GM21367 (cell line): ENCODE results near the gene CABCOCO1.

Source experiments
- ATAC-seq: cut with Tn5 transposase; IDR thresholded peaks from one replicate; pipeline ENCODE4 v1.9.1; 2021; ENCODE audit not compliant: unreplicated experiment

CABCOCO1 gene, protein sequence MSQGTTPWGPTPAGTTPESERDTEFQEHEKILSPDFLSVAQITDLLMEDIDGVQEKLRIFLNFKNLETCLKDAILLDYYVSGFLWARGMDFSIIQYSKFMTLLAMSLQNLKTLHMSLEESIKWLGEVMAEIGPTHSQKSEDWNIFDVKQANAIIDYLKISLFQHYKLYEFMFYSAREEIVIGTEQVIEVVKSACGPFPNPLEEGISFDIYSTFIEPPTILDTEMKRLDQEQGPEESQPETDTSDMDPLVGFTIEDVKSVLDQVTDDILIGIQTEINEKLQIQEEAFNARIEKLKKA

DNA sequence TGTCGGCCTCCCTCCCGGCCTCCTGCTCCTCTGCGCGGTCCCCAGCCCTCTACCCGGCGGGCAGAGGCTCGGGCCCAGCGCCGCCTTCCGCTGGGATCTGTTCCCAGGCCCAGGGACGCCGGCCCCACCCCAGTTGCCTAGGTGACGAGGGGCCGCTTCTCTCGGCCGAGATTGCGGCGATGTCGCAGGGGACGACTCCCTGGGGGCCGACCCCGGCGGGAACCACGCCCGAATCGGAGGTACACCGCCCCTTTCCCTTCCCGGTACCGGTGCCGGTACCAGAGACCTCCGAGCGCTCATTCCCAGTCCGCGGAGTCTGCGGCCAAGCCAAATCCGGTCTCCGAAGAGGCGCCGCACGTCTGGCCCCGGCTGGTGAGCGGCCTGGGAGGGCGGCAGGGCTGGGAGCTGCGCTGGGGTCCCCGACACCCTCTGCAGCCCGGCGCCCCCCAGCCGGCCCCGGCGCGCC, at the start of gene CABCOCO1:
Gene CABCOCO1 (plus strand): TSS at position 136 of the 466 bp plus-strand sequence. CDS start 44 bp downstream, at position 180.
- no peak for ATAC-seq

DNA sequence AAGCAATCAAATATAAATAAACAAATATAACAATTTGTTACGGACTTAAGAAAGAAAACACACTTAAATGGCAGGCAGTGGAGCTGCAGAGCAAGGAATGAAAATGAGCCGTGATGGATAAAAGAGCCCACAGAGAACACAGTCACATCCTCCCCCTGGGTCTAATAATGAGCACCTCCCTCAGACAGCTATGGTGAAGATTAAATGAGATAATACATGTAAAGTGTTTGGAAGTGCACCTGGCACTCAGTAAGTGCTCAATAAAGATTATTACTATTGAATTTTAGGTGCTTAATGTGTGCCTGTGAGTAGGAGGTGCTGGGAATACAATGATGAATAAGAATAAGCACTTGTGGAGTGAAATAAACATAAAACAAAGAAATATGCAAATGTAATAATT, 49.1 kb upstream of the CABCOCO1 start:
- ATAC-seq: no peak

DNA sequence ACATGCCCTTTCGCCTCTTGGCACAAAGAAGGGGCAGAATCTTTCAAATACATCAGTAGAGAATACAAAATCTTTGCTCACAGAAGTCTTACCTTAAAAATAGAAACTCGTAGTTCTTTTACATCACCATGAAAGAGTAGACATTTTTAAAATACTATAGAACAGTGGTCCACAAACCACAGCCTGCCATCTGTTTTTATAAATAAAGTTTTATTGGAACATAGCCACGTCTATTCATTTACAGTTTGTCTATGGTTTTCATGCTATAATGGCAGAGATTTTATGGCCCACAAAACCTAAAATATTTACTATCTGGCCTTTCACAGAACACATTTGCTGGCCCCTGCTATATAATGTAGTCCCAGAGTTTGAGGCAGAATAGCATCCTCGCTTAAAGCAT, 46.1 kb upstream of the CABCOCO1 start:
- no peak for ATAC-seq

DNA sequence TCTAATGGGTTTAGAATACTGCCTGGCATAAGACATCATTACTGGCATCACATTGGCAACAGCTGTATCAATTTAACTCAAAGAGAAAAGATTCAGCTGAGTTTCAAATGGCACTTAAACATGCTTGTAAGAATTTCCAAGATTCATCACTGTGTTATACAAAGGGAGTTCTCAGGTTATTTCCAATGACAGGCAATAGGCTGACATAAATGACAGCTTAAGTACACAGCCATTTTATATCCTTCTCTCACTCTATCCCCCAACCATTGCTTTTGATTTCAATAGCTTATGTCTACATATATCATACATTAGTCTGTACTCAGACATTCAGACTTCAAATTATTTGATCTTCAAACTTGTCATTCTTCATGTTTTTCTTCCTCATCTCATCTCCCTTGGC, 45.5 kb upstream of the CABCOCO1 start:
- no peak for ATAC-seq

DNA sequence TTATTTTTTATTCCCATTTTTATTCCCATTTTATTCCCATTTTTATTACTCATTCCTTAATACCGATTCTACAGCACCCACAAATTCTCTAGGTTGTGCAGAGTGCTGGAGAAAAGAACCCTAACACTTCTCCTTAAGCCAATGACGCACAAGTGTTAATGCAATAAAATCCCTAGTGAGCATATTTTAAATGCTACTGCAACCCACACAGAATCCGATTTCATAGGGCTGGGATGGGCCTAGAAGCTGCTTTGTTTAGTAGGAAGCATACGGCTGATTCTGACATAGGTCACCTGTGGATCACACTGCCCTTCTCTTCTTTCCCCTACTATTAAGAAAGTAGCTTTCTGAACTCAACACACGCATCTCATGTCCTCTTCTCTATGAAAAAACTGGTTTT, 45.1 kb upstream of the CABCOCO1 start:
- no peak for ATAC-seq

DNA sequence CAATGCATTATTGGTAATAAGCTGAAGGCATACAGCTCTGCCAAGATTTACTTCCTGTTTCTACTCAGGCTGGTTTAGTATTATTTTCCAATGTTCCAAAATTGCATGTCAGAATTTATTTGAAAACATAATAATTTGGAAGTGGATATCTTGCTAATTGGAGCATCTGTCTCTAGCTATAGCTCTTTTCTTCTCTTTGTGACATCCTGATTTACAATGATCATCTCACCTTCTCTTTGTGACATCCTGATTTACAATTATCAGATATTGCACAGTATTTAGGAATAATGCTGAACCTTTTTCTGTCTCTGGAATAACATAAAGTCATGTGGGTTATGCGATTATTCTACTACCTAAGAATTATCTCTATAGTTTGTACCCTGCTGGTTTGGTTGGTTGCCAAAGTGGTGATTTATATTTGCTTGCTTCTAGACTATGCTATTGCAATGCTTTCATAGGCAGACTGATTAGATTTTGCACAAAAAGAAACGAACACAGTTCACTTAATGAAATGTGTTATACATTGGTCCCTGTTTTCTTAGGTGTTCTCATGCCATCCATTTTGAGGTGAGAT, 44.3 kb upstream of the CABCOCO1 start:
- no peak for ATAC-seq

DNA sequence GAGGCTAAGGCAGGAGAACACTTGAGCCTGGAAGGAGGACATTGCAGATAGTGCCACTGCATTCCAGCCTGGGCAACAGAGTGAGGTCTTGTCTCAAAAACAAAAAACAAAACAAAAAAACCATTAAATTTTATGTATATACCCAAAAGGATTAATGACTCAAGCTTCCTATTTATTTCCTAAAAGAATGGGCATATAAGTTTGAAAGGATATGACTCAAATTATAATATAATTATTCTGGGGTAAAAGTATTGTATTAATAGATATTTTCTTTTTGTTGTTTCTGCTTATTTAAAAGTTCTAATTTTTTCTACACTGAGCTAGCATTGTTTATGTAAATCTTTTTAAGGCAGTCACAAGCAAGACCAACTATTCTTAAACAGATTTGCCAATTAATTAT, 42.2 kb upstream of the CABCOCO1 start:
- ATAC-seq: no peak

DNA sequence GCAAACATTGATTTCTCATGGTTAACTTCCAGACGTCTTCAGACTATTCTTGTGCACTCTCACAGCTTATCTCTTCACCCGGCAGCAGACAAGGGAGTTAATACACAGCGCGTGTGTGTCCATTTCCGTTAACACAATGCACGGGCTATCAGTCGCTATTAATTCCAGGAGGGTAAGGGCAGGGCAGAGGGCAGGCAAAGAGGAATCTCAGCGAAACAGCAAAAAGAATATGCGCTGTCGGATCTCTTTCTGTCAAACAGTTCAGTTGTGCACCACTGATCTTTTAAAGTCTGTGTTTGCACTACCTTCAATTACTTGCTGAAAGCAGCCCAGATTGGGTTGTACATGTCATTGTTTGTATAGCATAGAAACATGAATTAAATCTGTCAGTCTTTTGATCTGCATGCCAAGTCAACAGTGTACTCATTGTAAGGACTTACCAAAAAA, 41.1 kb upstream of the CABCOCO1 start:
- no peak for ATAC-seq

DNA sequence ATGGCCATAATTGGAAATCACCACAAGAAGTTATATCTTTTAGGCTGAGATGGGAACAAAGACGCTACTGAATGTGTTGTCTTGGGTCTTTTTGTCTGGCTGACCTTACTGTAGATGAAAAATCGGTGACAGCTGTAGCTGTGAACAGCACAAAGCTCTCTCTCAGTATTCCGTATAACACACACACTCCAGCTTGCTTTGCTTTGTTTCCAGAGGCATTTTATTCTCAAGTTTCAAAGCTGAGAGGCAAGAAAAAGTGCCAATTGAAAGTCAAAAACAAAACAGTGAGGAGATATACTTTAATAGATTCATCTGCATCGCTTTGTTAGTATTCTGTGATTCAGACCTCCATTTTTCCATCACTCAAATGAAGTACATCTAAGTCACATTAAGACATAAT, 39.6 kb upstream of the CABCOCO1 start:
- no peak for ATAC-seq

DNA sequence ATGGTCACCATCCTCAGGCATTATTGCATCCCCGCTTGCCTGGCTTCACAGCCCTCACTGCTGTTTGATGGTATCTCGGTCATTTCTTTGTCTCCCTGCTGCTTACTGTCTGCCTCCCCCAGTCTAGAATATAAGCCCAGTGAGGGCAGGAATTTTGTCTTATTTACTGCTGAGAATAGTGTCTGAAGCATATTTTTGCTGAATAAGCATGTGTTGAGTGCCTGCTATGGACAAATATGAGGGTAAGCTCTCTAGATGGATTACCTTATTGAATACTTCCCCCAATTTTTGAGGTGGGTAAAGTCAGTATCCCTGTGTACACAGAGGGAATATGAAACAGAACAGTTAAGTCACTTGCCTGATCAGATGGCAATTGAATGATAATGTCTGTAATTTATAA, 36.5 kb upstream of the CABCOCO1 start:
- ATAC-seq: no peak

DNA sequence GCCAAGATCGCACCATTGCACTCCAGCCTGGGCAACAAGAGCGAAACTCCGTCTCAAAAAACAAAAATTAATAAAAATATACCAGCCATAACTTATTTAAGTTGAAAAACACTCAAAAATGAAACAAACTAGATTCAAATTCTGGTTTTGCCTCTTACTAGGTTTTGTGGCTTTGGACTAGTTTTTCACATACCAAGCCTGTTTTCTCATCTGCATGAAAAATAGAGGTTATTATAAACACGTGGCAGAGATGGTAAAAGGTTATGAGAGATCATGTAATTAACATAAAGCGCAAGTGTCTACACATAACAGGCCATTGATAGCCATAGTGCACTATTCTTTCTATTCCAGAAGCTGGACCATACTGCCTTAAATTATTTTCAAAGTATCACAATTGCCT, 35.5 kb upstream of the CABCOCO1 start:
- no peak for ATAC-seq

DNA sequence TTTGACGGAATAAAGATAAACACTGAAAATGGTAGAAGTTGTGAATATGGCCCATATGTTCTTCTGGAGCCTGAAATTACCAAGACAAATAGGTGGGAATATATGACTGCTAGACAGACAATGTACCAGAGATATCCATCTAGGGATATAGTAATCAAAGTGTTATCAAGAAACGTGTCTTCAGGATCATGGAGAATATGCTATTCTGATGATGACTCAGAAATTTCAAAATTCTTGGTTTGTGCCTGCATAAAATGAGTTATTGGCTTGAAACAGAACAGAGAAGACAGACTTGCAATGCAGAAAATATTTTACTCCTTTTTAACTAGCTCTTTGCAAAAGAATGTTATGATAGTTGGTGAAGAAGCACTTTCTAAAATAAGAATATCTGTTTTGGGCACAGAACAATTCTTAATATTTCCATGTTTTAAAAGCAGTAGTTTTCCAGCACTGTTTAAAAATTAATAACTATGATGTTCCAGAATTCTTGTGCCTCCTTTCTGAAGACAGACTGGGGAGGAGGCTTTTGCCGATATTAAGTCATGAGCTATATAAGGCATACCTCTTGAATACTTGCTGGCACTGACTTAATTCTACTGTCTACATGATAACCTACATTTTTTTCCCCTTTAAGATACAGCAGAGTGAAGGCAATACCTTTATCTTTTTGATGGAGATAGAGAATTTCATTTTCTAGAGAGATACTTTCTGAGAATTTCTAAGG, 34.4 kb upstream of the CABCOCO1 start:
- ATAC-seq: no peak

DNA sequence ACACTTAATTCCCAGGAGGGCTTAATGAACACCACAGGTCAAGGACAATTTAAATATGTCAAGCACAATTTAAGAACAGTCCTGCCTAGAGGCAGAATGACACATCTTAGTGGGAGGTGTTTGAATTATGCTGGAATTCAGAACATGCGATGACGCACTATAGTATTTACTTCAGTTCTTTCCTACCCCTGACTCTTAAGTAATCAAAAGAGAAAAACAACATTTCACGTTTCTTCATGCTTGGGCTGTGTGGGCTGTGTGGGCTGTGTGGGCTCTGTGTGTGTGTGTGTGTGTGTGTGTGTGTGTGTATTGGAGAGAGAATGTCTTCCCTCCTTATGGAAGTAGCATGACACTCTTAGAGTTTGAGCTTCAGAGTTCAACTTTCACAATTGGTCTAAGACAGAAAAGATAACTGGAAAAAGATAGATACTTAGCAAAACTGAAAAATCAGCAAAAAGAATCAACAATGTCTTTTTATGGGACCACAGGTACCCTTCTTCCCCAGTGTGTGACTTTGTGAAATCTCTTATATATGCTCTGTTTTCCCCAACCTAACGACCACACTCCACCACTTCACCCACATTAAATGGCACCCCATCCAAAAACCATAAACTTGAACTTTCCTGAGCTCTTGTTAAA, 33.7 kb upstream of the CABCOCO1 start:
- no peak for ATAC-seq

DNA sequence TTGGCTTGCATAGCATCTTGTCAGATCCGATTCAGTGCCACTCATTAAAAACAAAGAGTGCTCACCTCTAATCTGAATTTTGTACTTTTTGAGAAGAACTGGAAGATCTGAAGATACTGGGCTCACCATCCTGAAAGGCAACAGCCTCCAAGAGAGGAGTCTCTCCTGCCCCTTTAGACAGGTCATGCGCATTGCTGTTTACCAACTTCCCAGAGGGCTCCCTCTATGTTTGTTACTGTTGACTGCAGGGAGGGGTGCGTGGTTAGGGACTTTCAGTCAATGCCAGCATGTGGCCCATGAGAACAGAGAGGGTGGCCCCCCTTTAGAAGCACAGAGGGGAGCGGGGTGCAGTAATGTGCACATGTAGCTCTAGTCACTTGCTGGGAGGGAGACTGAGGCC, 33.2 kb upstream of the CABCOCO1 start:
- ATAC-seq: no peak

DNA sequence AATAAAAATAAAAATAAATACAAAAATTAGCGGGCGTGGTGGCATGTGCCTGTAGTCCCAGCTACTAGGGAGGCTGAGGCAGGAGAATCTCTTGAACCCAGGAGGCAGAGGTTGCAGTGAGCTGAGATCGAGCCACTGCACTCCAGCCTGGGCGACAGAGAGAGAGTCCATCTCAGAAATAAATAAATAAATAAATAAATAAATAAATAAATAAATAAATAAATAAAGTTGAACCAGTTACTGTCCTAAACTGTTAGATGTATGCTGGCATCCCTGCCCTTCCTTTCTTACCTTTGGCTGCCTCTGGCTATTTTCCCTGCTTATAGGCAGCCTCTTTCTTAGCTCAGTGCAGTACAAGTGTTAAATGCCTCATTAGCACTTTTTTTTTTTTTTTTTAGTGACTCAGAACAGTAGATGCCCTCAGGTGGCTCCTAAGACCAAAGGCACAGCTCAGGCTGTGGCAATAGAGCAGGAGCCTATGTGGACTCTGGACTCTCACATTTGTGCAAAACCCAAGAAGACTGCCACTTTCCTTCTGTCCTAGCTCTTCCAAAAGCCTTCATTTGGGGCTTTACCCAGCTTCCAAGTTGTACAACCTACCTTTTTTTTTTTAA, 30.6 kb upstream of the CABCOCO1 start:
- ATAC-seq: no peak

DNA sequence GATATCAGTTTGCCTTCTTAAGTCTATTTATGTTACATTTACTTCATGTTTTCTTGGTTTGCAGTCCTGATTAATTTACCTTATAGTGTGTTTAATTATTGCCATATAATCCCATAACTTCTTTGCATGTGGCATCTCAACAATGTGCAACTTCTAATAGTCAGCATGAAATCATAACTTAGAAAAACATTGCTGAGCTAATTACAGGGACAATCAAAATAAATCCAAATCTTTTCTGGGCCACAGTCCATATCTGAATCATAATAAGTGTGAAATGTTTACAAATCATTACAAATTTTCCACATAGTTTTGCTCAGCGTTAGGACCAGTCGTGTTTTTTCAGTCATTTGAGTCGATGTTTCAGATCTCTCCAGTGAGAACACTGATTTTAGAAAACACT, 29.1 kb upstream of the CABCOCO1 start:
- no peak for ATAC-seq

DNA sequence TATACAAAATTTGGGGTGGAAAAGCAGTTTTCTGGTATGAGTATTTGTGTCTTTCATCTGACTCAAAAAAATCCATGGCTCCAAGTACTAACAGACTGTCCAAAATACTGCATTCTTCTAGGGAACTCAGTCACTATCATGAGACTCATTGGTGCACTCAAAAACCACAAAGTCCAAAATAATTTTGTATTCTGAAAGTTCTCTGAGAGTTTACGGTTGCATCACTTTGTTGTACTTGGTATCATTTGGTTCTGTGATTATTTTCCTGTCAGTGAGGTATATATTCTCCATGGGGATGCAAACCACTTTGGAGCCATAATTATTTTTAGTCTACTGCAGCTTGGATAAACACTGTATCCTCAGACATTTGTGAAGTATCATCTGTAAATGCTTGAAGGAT, 28.0 kb upstream of the CABCOCO1 start:
- ATAC-seq: no peak

DNA sequence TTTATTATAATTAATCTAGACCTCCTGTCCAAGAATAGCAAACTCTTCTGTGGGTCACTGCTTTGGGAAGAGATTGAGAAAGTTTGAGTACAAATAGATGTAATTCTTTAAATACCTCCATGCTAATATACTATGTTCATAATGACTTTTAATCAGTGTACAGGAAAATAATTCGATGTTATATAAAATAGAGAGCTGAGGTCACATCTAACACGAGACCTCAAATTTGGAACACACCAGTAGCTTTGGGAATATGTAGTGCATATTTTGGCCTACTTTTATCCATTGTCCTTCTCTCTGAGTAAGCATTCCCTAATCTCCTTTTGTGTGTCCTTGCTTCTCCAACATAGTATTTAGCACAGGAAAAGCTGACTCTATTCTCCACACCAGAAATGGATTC, 27.3 kb upstream of the CABCOCO1 start:
- no peak for ATAC-seq

DNA sequence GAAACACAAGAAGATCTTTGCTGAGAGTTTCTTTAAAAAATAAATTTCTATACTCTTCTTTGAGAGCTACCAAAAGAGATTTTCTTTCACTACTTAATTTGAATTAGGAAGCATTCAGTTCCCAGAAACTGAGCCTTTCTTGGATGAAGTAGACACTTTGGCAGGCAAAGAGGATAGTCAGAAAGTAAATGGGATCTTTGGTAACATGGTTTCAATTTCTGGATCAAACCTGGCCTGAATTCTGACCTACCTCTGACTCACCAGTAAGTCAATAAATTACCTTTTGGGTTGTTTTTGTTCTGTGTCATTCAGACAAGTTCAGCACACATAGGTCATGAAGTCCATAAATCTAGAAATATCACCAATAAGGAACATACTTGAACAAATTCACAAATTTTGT, 26.8 kb upstream of the CABCOCO1 start:
- no peak for ATAC-seq

DNA sequence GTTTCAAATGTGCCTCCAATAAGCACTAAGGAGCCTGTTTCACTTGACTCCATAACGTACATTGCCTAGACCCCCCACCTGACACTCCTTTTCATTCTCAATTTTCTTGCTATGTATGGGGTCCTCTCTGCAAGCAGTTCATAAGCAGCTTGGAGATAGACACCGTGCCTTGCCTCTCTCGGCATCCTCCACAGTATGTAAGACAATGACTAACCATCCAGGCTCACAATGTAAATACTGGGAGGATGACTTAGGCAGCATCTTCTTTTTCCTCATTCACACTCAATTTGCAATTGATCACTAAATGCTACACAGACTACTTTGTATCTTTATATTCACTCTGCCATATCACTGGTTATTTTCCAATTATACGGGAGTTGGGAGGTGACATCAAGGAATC, 22.8 kb upstream of the CABCOCO1 start:
- ATAC-seq: no peak

DNA sequence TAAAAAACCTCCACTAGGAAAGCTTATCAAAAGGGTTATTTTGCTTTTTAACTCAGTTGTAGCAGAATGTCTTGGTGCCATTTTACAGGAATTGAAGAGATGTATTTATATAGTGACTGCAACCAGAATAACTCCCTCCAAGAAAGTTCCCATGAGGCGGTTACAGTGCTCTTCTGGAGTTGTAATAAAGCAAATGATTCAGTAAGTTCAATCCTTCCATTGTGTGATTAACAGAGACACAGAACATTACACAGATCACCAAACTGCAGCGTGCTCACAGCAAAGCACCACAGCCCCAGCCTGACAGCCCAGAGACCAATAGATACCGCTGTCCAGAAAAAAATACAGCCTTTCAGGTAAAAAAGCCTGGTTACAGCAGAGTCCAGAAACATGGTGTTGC, 21.9 kb upstream of the CABCOCO1 start:
- ATAC-seq: no peak
